H1 (cell line): Measurements from ENCODE around the gene ZNF382. TPM values are rescaled to one million over a fixed set of nuclear protein-coding genes. Genes with fewer than 3 reads are reported as not detected.

Source experiments
- BACH1 ChIP-seq: IDR thresholded peaks from 2 replicates; pipeline ENCODE4 v1.6.1; 2012; ENCODE audit warnings: low read length, improper control_type of control experiment
- CTCF ChIP-seq, 3 experiments: IDR thresholded peaks; 1 replicate in 2 of 3; 2 replicates in 1 of 3; pipeline versions ENCODE4 v1.5.1 to v1.6.1; 2011; ENCODE audit warnings: low read length in 3 of 3, mild to moderate bottlenecking in 3 of 3, inconsistent platforms in 2 of 3, low read depth in 1 of 3, moderate library complexity in 1 of 3; ENCODE audit not compliant: insufficient read depth in 1 of 3; ENCODE audit errors: control extremely low read depth in 1 of 3
- E2F6 ChIP-seq: IDR thresholded peaks from 2 replicates; pipeline ENCODE4 v1.6.1; 2012; ENCODE audit warnings: inconsistent platforms
- polyA plus RNA-seq, 7 experiments: library from polyadenylated mRNA; depleted of rRNA in 3 of 7; stranded (reverse) in 5 of 7; unstranded in 2 of 7; fragments of >200 nt in 5 of 7; fragments of 200-250 nt in 2 of 7; gene quantifications; 1 replicate in 5 of 7; 2 replicates in 1 of 7; 4 replicates in 1 of 7; pipeline versions ENCODE4 v1.2.1 to v1.2.3, GENCODE V29; 2011 to 2013; ENCODE audit warnings: missing spikeins in 2 of 7, mixed read lengths in 2 of 7
- total RNA-seq: library from RNA; stranded (reverse); fragmentation: NEBNext Ultra II Directional; extraction: Animal tissue kit (Norgen Biotek cat#: 25700); gene quantifications from 2 replicates; pipeline ENCODE4 v1.2.1, GENCODE V29; 2021

The ZNF382 gene
- total and polyA plus RNA-seq, 2 of the 8 experiments (the other 6 are each of a cell fraction or from before 2014, with no cell fraction given) = 1.9 to 6.3 TPM

DNA sequence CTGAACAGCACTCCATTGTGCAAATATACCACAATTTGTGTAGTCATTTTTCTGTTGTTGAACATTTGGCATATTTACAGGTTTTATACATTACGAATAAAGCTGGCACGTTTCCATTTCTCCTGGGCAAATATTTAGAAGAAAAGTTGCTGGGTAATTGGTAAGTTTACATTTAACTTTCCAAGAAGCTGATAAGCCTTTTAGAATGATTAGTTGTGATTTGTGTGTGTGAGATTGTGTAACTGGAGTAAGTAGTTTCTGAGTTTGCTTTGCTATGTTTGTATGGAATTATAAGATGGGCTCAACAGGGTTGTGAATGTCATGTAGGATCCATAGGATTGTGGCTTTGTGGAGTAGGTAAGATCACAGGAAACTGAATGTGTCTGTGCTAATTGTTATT lies 30.4 kb upstream of the ZNF382 start (continued):
- TF ChIP-seq BACH1 (no peak), E2F6 (no peak), CTCF (IDR thresholded peaks at IDR 0.05; ENCODE audit: control extremely low read depth in 1 of 3, insufficient read depth in 1 of 3, low read depth in 1 of 3, low read length in 3 of 3) (no peak)
